Adrenal gland (tissue), 5 donors: ENCODE measurements around the gene C10orf90.

Experiments used
- CTCF ChIP-seq, 6 experiments: fragments of 450-650 bp in 4 of 6; fragments of 200-600 bp in 2 of 6; sonication (generic) in 1 of 6; IDR thresholded peaks; 1 replicate in 5 of 6; 2 replicates in 1 of 6; pipeline versions ENCODE4 v1.5.1 to v1.8.0; 2016 to 2021; ENCODE audit warnings: antibody characterized with exemption in 6 of 6, mild to moderate bottlenecking in 2 of 6, moderate library complexity in 1 of 6
- POLR2A ChIP-seq, 2 donors: fragments of 450-650 bp; IDR thresholded peaks; one replicate each; pipeline ENCODE4 v1.6.1; 2017; ENCODE audit warnings: antibody characterized with exemption in 2 of 2, mild to moderate bottlenecking in 2 of 2, moderate library complexity in 1 of 2
- donor health status: DM: no; HTN: no; CAD: no.

- TF ChIP-seq CTCF (IDR thresholded peaks at IDR 0.05) = no peak
- no peak for TF ChIP-seq POLR2A (IDR thresholded peaks at IDR 0.05)
These were observed 70.4 kb downstream of the C10orf90 start for GRCh38 chr10:126599949-126600682.
